Measurements from ENCODE around the gene CELF5.
"Not testable (repeated sequence)": the region's sequence is repeated elsewhere in the genome, so short reads cannot be mapped to it uniquely, and the experiment has no call there.

Gene CELF5

GRCh38 chr19:3198901-3199700 lies 25.4 kb upstream of the CELF5 start:
- no peak overlapping the region for H3K4me3 ChIP-seq (ENCODE audit: low read length)
- no peak for DNase-seq (ENCODE audit: low read depth)
- TF ChIP-seq CTCF (IDR thresholded peaks at IDR 0.05; ENCODE audit: insufficient read depth, low read depth, low read length, missing control alignments) = no peak

DNA sequence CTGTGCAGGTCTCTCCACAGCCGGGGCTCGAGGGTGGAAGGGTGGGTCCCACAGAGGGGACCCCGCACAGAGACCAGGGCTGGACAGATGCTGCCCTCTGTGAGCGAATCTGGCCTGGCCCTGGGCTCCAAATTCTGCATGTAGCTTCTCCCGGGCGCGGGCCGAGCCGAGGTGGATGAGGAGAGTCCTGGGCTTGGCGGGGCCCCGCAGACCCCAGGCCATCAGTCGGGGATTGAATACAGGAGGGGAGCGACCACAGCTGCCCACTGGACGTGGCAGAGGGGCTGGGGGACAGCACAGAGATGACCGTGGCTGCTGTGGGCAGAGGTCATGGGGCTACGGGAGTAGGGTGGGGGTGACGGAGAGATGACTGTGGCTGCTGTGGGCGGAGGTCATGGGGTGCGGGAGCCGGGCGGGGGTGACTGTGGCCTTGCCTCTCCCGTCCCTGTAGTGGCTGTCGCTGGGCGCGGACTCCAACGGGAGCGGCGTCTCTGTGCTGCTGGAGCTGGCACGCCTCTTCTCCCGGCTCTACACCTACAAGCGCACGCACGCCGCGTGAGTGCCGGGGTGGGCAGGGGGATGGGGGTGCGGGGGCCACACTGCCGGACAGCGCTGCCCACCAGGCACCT lies 23.3 kb upstream of the CELF5 start:
- H3K4me3 ChIP-seq (ENCODE audit: low read length) = no peak overlapping the region
- no peak for DNase-seq (ENCODE audit: low read depth)
- no peak for TF ChIP-seq CTCF (IDR thresholded peaks at IDR 0.05; ENCODE audit: insufficient read depth, low read depth, low read length, missing control alignments)

GRCh38 chr19:3201911-3202310 lies 22.6 kb upstream of the CELF5 start:
- H3K4me3 ChIP-seq (ENCODE audit: low read length) = no peak overlapping the region
- DNase-seq (ENCODE audit: low read depth) = no peak
- no peak for TF ChIP-seq CTCF (IDR thresholded peaks at IDR 0.05; ENCODE audit: insufficient read depth, low read depth, low read length, missing control alignments)

GRCh38 chr19:3202346-3202745 lies 22.1 kb upstream of the CELF5 start:
- TF ChIP-seq CTCF (IDR thresholded peaks at IDR 0.05; ENCODE audit: insufficient read depth, low read depth, low read length, missing control alignments) = no peak
- no peak overlapping the region for H3K4me3 ChIP-seq (ENCODE audit: low read length)
- no peak for DNase-seq (ENCODE audit: low read depth)

DNA sequence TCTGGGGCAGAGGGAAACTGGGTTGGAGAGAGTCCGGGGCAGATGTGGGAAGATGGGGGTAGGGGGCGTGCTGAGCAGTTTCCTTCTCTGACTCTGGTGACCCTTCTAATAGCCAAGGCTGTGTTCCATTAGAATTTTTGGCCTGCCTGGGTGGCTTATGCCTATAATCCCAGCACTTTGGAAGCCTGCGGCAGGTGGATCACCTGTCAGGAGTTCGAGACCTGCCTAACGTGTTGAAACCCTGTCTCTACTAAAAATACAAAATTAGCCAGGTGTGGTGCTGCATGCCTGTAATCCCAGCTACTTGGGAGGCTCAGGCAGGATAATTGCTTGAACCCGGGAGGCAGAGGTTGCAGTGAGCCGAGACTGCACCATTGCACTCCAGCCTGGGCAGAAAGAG lies 21.6 kb upstream of the CELF5 start:
- not testable (repeated sequence) for DNase-seq (ENCODE audit: low read depth); H3K4me3 ChIP-seq (ENCODE audit: low read length)

DNA sequence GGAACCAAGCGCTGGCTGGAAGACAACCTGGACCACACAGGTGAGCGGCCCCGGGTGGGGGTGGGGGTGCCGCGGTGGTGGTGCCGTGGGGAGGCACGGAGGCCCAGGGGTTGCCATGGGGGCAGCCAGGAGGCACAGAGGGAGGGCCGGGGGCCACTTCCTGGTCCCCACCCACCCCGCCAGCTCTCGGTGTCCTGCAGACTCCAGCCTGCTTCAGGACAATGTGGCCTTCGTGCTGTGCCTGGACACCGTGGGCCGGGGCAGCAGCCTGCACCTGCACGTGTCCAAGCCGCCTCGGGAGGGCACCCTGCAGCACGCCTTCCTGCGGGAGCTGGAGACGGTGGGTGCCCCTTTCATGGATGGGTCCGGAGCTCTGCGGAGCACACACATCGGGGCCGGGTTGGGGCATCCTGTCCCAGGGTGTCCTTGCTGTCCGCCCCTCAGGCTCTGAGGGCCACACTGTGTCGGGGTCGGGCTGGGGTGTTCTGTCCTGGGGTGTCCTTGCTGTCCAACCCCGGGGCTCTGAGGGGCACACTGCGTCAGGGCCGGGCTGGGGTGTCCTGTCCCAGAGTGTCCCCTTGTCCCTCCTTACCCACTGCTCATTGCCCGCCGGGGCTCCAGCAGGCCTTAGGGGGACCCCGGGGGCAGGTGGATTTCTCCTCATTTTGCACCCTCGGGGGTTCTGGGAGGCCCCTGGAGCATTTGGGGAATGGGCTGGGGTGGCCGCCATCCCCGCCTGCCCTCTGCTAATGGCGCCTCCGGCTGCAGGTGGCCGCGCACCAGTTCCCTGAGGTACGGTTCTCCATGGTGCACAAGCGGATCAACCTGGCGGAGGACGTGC lies 20.4 kb upstream of the CELF5 start:
- no peak overlapping the region for H3K4me3 ChIP-seq (ENCODE audit: low read length)
- no peak for TF ChIP-seq CTCF (IDR thresholded peaks at IDR 0.05; ENCODE audit: insufficient read depth, low read depth, low read length, missing control alignments)
- no peak for DNase-seq (ENCODE audit: low read depth)

GRCh38 chr19:3204646-3205275 lies 19.7 kb upstream of the CELF5 start:
- H3K4me3 ChIP-seq (ENCODE audit: low read length) = no peak overlapping the region
- no peak for DNase-seq (ENCODE audit: low read depth)
- TF ChIP-seq CTCF (IDR thresholded peaks at IDR 0.05; ENCODE audit: insufficient read depth, low read depth, low read length, missing control alignments) = no peak
